Bone marrow (tissue), 2 donors: Measurements from ENCODE around the gene NSMCE3.

ENCODE experiments used
- DNase-seq, 2 donors: peaks; one replicate each; lab custom pipeline; 2025; lab: John Stamatoyannopoulos, UW

Gene NSMCE3

DNA sequence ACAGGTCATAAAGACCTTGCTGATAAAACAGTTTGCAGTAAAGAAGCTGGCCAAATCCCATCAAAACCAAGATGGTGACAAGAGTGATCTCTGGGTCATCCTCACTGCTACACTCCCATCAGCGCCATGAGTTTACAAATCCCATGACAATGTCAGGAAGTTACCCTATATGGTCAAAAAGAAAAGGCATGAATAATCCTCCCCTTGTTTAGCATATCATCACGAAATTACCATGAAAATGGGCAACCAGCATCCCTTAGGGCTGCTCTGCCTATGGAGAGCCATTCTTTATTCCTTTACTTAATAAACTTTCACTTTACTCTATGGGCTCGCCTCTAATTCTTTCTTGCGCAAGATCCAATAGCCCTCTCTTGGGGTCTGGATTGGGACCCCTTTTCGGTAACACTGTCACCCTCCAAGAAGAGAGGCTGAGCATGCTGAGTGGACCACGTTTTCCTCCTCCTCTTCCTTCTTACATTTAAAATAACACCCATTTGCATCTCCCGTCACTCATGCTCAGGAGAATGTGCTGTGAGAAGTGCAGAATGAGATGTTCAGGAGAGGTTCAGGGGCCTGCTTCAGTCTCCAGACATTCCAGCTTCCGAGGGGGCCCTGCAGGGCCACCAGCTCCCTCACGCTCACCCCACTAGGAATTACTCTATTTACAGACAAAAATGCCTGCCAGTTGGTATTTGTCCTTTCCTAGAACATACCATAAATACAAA, 47.3 kb downstream of the NSMCE3 start:
- DNase-seq, result no peak

DNA sequence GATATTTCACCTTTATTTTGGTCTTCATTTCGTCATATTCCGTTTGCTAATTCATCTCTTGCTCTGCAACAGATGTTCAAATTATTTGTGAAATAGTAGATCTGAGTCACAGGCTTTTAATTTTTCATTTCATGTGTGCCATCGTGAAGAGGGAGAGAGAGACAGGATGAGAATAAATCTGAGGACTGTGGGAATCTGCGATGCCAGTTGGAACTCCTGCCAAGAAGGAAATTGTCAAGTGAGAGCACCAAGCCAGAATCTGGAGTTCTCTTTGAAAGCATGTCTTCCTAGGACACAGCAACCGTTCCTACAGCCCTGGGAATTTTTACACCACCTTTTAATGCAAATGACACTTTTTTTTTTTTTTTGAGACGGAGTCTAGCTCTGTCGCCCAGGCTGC, 48.8 kb downstream of the NSMCE3 start:
- DNase-seq, result no peak

DNA sequence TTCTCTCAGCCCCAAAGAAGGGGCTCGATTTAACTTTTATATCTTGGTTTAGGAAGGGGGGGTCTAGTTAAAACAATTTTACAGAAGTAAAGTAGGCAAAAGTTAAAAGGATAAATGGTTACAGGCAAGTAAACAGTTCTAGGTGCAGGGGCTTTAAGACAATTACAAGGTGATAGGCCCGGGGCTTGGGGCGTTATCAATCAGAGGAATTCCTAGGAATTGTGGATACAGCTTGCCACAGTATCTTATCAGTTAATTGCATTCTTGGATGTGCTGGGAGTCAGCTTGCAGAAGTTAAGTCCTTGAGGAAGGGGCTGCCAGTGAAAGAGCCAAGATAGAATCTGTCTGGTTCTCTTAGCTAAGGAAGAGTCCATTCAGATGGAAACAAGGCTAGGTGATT, 52.7 kb downstream of the NSMCE3 start:
- no peak for DNase-seq
